Stimulated activated CD4-positive, alpha-beta T cell treated with anti-CD3 and anti-CD28 coated beads, Interleukin-2, amount 100 ng/mL, for 48 hours (primary cell): ENCODE data around the gene ASRGL1.
"Not testable (repeated sequence)": the region's sequence is repeated elsewhere in the genome, so short reads cannot be mapped to it uniquely, and the experiment has no call there.

Experiments
- DNase-seq, 2 donors: peaks; one replicate each; pipeline ENCODE4 v3.0.0-alpha.2; 2020

ASRGL1 gene

DNA sequence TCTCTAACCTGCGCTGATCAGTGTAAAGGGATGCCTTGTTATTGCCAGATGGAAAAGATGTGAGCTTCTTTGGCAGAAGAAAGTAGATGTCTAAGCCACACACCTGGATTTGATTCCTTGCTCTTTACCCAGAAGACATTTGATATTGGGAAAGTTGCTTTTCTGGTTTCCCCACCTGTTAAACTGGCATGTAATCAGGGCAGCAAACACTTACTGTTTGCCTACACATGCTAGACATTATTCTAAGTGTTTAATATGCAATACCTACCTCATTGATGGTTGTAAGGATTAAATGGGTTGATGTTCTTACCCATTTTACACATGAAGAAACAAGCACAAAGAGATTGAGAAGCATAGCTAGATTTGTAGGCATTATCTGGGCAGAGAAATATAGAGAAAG, 16.6 kb downstream of the ASRGL1 start:
- DNase-seq, result no peak

- DNase-seq, result no peak
Observed at GRCh38 chr11:62358273-62358672, 21.0 kb downstream of the ASRGL1 start.

DNA sequence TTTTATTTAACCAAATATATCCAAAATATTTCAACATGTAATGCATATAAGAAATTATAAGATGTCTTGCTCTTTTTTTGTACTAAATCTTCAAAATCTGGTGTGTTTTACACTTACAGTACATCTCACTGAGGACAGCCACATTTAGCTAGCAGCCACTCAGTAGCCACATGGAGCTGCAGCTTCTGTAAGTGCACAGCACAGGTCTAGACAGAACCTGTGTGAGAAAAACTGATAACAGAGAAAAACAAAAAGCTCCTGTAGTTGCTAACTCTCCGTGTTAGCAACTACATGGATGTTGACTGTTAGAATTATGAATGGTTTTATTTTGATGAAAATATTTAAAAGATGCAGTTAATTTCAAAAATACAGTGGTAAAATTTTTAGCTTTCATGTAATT, 22.2 kb downstream of the ASRGL1 start:
- no peak for DNase-seq

- no peak for DNase-seq
Observed at GRCh38 chr11:62360685-62361084, 23.4 kb downstream of the ASRGL1 start.

DNA sequence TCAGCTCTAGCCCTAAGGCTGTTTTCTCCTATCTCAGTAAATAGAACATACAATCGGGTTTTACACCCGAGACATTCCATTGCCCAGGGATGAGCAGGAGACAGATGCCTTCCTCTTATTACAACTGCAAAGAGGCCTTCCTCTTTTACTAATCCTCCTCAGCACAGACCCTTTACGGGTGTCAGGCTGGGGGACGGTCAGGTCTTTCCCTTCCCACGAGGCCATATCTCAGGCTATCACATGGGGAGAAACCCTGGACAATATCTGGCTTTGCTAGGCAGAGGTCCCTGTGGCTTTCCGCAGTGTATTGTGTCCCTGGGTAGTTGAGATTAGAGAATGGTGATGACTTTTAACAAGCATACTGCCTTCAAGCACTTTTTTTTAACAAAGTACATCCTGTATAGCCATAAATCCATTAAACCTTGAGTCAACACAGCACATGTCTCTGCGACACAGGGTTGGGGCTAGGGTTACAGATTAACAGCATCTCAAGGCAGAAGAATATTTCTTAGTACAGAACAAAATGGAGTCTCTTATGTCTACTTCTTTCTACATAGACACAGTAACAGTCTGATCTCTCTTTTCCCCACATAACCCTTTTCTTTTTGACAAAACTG, 31.7 kb downstream of the ASRGL1 start:
- not testable (repeated sequence) for DNase-seq

DNA sequence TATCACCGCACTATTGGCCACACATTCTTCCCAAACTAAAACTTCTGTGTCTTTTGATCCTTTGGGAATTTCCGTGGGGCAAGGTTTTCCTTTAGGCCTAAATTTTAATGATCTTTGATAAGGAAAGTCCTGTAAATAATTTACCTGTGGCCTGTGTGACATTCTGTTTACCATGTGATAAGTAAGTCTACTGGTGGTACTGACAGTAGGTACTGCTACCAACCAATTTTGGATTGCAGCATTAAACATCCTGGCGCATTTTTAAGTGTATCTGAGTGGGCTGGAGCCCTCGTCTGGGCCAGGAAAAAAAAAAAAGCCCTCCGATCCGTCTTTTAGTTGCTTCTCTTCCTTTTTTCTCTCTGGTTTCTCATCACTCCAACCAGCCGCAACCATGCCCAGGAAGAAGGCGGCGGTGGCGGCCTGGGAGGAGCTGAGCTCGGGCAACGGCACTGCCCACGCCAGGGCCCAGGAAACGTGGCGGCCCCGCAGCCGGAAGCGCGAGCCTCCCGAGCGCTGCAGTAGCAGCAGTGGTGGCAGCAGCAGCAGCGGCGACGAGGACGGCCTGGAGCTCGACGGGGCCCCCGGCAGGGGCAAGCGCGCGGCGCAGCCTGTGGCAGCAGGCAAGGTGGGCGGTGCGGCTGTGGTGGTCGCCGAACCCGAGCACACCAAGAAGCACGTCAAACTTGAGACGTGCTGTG, 33.6 kb downstream of the ASRGL1 start:
- DNase-seq, result no peak

- no peak for DNase-seq
Observed at GRCh38 chr11:62372871-62373270, 35.6 kb downstream of the ASRGL1 start.

GRCh38 chr11:62373464-62374119, 36.3 kb downstream of the ASRGL1 start:
- no peak for DNase-seq

- DNase-seq, result no peak
Observed at GRCh38 chr11:62374801-62375200, 37.6 kb downstream of the ASRGL1 start.

- not testable (repeated sequence) for DNase-seq
Observed at GRCh38 chr11:62378459-62379063, 41.3 kb downstream of the ASRGL1 start.

GRCh38 chr11:62379586-62379985, 42.3 kb downstream of the ASRGL1 start:
- not testable (repeated sequence) for DNase-seq

GRCh38 chr11:62380821-62381245, 43.6 kb downstream of the ASRGL1 start:
- DNase-seq, result not testable (repeated sequence)

DNA sequence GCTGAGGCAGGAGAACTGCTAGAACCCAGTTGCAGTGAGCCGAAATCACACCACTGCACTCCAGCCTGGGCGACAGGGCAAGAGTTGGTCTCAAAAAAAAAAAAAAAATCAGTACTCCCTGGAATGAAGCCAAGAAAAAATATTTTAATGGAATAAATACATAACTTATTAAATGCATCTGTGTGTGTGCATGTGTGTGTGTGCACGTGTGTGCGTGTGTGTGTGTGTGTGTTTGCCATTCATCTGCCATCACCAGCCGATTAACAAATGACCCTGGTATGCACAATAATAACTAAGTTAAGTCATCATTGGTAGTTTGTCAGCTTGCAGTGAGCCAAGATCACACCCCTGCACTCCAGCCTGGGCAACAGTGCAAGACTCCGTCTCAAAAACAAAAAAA, 46.6 kb downstream of the ASRGL1 start:
- no peak for DNase-seq

GRCh38 chr11:62386083-62386482, 48.8 kb downstream of the ASRGL1 start:
- DNase-seq, result not testable (repeated sequence)

DNA sequence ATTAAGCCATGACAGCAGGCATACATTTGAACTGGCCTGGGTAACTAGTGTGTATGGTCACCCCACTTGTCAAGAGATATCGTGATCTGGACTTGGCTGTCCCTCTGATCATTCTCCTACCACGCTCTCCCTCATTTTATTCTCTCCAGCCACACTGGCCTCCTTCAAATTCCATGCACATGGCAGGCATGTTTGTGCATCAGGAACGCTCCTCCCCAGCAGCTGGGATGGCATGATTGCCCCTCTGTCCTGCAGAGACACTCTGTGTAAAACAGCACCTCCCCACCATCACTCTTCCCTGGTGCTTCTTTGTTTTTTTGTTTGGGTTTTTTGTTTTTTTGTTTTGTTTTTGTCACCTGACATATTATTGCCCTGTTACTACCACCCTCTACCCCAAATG, 50.1 kb downstream of the ASRGL1 start:
- no peak for DNase-seq

GRCh38 chr11:62388999-62389398, 51.8 kb downstream of the ASRGL1 start:
- no peak for DNase-seq

- no peak for DNase-seq
Observed at GRCh38 chr11:62390237-62390636, 53.0 kb downstream of the ASRGL1 start.

DNA sequence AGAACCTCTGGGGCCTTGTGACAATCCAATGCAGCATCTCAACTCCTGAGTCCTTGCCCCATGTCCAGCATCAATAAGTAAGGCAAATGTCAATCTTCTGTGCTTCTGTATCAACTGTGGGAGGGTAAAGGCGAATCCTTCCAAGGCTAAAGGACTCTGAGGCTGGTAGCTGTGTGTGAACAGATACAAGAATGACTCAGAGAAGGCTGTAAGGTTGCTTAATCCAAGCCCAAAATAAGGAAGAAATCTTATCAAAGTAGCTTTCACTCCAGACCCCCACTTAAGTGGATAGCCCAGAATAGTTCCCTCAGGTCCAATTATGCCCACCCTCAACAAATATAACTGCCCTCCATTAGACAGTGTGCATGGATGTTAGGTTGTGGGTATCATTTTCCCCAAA, 53.5 kb downstream of the ASRGL1 start:
- no peak for DNase-seq

GRCh38 chr11:62391642-62392425, 54.6 kb downstream of the ASRGL1 start:
- DNase-seq, result no peak

- DNase-seq, result no peak
Observed at GRCh38 chr11:62392506-62392905, 55.3 kb downstream of the ASRGL1 start.

GRCh38 chr11:62393061-62393611, 55.9 kb downstream of the ASRGL1 start:
- no peak for DNase-seq

DNA sequence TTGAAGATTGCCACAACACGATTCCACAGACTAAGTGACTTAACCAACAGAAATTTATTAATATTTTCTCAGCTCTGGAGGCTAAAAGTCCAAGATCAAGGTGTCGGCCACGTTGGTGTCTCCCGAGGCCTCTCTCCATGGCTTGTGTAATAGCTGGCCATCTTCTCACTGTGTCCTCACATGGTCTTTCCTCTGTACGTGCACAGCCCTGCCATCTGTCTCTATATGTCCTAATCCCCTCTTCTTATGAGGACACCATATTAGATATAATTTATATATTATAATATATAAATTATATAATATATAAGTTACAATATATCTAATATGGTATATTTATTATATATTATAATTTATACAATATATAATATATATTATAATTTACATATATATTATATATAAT, 56.5 kb downstream of the ASRGL1 start:
- DNase-seq, result no peak
